HEK293 (cell line): ENCODE measurements around the gene CACNB4.

Experiments used
- BCL11A ChIP-seq: fragments of 450-650 bp; formaldehyde crosslinking; IDR thresholded peaks from 2 replicates; pipeline ENCODE4 v1.5.1; 2016; ENCODE audit warnings: low read depth, missing biosample characterization, missing genetic modification characterization
- GLI4 ChIP-seq: fragments of 450-650 bp; formaldehyde crosslinking; IDR thresholded peaks from 2 replicates; pipeline ENCODE4 v1.5.1; 2016; ENCODE audit warnings: missing biosample characterization, missing genetic modification characterization
- GLIS1 ChIP-seq: fragments of 450-650 bp; formaldehyde crosslinking; IDR thresholded peaks from 2 replicates; pipeline ENCODE4 v1.5.1; 2016; ENCODE audit warnings: missing biosample characterization, missing genetic modification characterization
- IKZF3 ChIP-seq: fragments of 450-650 bp; IDR thresholded peaks from 2 replicates; pipeline ENCODE4 v1.5.0; 2018; ENCODE audit warnings: missing biosample characterization, mild to moderate bottlenecking, missing genetic modification characterization, moderate library complexity
- KLF8 ChIP-seq: fragments of 450-650 bp; formaldehyde crosslinking; IDR thresholded peaks from 2 replicates; pipeline ENCODE4 v1.5.1; 2016; ENCODE audit warnings: missing biosample characterization, missing genetic modification characterization
- TCF7L2 ChIP-seq: IDR thresholded peaks from 2 replicates; pipeline ENCODE4 v1.6.1; 2011; ENCODE audit warnings: low read depth, mild to moderate bottlenecking, inconsistent platforms, low read length, moderate library complexity, borderline replicate concordance
- TRIM28 ChIP-seq: IDR thresholded peaks from 2 replicates; pipeline ENCODE4 v1.6.1; 2011; ENCODE audit warnings: low read length, control low read depth, borderline replicate concordance
- WT1 ChIP-seq: fragments of 450-650 bp; formaldehyde crosslinking; IDR thresholded peaks from 2 replicates; pipeline ENCODE4 v1.5.1; 2016; ENCODE audit warnings: missing biosample characterization, missing genetic modification characterization
- YY2 ChIP-seq: fragments of 450-650 bp; formaldehyde crosslinking; IDR thresholded peaks from 2 replicates; pipeline ENCODE4 v1.5.1; 2016; ENCODE audit warnings: missing biosample characterization, missing genetic modification characterization
- ZEB2 ChIP-seq: fragments of 450-650 bp; formaldehyde crosslinking; IDR thresholded peaks from 2 replicates; pipeline ENCODE4 v1.5.1; 2016; ENCODE audit warnings: missing biosample characterization, missing genetic modification characterization
- ZFP37 ChIP-seq: fragments of 450-650 bp; formaldehyde crosslinking; IDR thresholded peaks from 2 replicates; pipeline ENCODE4 v1.5.1; 2016; ENCODE audit warnings: missing biosample characterization, missing genetic modification characterization
- ZNF248 ChIP-seq: fragments of 450-650 bp; formaldehyde crosslinking; IDR thresholded peaks from 2 replicates; pipeline ENCODE4 v1.5.1; 2017; ENCODE audit warnings: missing biosample characterization, missing genetic modification characterization
- ZNF274 ChIP-seq, 2 experiments: fragments of 200-500 bp in 1 of 2; fragments of 450-650 bp in 1 of 2; sonication (Bioruptor generic) in 1 of 2; formaldehyde crosslinking in 1 of 2; IDR thresholded peaks; 2 replicates each; pipeline versions ENCODE4 v1.5.1 to v1.6.1; 2014 to 2016; ENCODE audit warnings: borderline replicate concordance in 1 of 2, inconsistent platforms in 1 of 2, low read length in 1 of 2, missing biosample characterization in 1 of 2, missing genetic modification characterization in 1 of 2
- ZNF324 ChIP-seq: fragments of 450-650 bp; formaldehyde crosslinking; IDR thresholded peaks from 2 replicates; pipeline ENCODE4 v1.5.1; 2016; ENCODE audit warnings: missing biosample characterization, missing genetic modification characterization
- ZNF404 ChIP-seq: fragments of 450-650 bp; formaldehyde crosslinking; IDR thresholded peaks from 2 replicates; pipeline ENCODE4 v1.5.1; 2017; ENCODE audit warnings: missing biosample characterization, missing genetic modification characterization
- ZNF560 ChIP-seq: fragments of 450-650 bp; formaldehyde crosslinking; IDR thresholded peaks from 2 replicates; pipeline ENCODE4 v1.5.1; 2017; ENCODE audit warnings: missing biosample characterization, missing genetic modification characterization, borderline replicate concordance
- ZNF785 ChIP-seq: fragments of 450-650 bp; formaldehyde crosslinking; IDR thresholded peaks from 2 replicates; pipeline ENCODE4 v1.5.1; 2016; ENCODE audit warnings: missing biosample characterization, missing genetic modification characterization
- ZNF837 ChIP-seq: fragments of 450-650 bp; formaldehyde crosslinking; IDR thresholded peaks from 2 replicates; pipeline ENCODE4 v1.5.1; 2016; ENCODE audit warnings: missing biosample characterization, missing genetic modification characterization
- TF ChIP-seq, protein P1 (sequence below): fragments of 450-650 bp; formaldehyde crosslinking; IDR thresholded peaks from 2 replicates; pipeline ENCODE4 v1.5.1; 2017; ENCODE audit warnings: missing biosample characterization, missing genetic modification characterization
- TF ChIP-seq, protein P2 (sequence below): fragments of 450-650 bp; formaldehyde crosslinking; IDR thresholded peaks from 2 replicates; pipeline ENCODE4 v1.5.1; 2017; ENCODE audit warnings: missing biosample characterization, missing genetic modification characterization
- TF ChIP-seq, protein P3 (sequence below): fragments of 450-650 bp; formaldehyde crosslinking; IDR thresholded peaks from 2 replicates; pipeline ENCODE4 v1.5.1; 2016; ENCODE audit warnings: missing biosample characterization, missing genetic modification characterization
- TF ChIP-seq, protein P4 (sequence below): fragments of 450-650 bp; formaldehyde crosslinking; IDR thresholded peaks from 2 replicates; pipeline ENCODE4 v1.5.1; 2017; ENCODE audit warnings: missing biosample characterization, missing genetic modification characterization
- TF ChIP-seq, protein P5 (sequence below): fragments of 450-650 bp; formaldehyde crosslinking; IDR thresholded peaks from 2 replicates; pipeline ENCODE4 v1.5.1; 2016; ENCODE audit warnings: missing biosample characterization, missing genetic modification characterization
- TF ChIP-seq, protein P6 (sequence below): fragments of 450-650 bp; formaldehyde crosslinking; IDR thresholded peaks from 2 replicates; pipeline ENCODE4 v1.5.1; 2016; ENCODE audit warnings: missing biosample characterization, missing genetic modification characterization
- TF ChIP-seq, protein P7 (sequence below): fragments of 450-650 bp; formaldehyde crosslinking; IDR thresholded peaks from 2 replicates; pipeline ENCODE4 v1.5.1; 2017; ENCODE audit warnings: missing biosample characterization, missing genetic modification characterization
- TF ChIP-seq, protein P8 (sequence below): fragments of 450-650 bp; formaldehyde crosslinking; optimal IDR thresholded peaks from 2 replicates; pipeline ENCODE3; 2016; ENCODE audit warnings: missing biosample characterization, mild to moderate bottlenecking, missing genetic modification characterization

The CACNB4 gene

DNA sequence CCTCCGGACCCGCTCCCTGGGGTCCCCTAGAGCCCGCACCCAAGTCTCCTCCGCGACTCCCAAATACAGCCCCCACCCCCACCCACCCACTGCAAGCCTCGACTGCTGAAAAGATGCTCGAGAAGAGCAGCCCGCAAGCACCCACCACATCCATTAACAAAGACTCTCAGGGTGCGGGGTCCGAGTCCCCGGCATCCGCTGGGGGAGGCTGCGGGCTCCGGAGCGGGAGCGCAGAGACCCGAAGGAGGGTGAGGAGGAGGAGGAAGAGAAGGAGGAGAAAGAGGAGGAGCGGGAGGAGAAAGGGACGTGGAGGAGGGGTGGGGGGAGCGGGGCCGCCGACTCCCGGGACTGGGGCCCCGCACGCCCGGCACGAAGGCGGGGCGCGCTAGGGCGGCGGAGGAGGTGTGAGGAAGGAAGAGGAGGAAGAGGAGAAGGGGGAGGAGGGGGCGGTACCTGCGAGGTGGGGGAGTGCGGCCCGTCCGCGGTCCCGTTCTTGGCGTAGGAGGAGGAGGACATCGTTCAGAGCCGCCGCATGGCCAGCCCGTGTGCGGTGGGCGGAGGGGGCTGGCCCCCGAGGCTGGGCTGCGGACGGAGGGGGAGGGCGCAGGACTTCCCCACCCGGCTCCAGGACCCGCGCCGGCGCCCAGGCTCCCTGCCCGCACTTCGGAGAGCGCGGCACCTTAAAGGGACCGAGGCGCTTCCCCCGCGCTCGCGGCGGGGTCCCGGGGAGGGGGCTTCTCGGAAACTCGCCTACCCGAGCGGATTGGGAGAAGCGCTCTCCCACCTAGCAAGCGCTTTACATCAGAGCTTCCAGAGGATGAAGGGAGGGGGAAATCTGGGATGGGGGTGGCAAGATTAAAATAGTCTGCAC lies at the start of gene CACNB4 (continued):
- TF ChIP-seq, protein P1, sequence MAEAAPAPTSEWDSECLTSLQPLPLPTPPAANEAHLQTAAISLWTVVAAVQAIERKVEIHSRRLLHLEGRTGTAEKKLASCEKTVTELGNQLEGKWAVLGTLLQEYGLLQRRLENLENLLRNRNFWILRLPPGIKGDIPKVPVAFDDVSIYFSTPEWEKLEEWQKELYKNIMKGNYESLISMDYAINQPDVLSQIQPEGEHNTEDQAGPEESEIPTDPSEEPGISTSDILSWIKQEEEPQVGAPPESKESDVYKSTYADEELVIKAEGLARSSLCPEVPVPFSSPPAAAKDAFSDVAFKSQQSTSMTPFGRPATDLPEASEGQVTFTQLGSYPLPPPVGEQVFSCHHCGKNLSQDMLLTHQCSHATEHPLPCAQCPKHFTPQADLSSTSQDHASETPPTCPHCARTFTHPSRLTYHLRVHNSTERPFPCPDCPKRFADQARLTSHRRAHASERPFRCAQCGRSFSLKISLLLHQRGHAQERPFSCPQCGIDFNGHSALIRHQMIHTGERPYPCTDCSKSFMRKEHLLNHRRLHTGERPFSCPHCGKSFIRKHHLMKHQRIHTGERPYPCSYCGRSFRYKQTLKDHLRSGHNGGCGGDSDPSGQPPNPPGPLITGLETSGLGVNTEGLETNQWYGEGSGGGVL (tag by site-specific recombination) = peak; percentile 98
- TF ChIP-seq, protein P2, sequence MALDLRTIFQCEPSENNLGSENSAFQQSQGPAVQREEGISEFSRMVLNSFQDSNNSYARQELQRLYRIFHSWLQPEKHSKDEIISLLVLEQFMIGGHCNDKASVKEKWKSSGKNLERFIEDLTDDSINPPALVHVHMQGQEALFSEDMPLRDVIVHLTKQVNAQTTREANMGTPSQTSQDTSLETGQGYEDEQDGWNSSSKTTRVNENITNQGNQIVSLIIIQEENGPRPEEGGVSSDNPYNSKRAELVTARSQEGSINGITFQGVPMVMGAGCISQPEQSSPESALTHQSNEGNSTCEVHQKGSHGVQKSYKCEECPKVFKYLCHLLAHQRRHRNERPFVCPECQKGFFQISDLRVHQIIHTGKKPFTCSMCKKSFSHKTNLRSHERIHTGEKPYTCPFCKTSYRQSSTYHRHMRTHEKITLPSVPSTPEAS = no peak; the same call in 1 of the 2 replicates
- TF ChIP-seq WT1 (tag by site-specific recombination) = peak; percentile 80
- TF ChIP-seq, protein P3, sequence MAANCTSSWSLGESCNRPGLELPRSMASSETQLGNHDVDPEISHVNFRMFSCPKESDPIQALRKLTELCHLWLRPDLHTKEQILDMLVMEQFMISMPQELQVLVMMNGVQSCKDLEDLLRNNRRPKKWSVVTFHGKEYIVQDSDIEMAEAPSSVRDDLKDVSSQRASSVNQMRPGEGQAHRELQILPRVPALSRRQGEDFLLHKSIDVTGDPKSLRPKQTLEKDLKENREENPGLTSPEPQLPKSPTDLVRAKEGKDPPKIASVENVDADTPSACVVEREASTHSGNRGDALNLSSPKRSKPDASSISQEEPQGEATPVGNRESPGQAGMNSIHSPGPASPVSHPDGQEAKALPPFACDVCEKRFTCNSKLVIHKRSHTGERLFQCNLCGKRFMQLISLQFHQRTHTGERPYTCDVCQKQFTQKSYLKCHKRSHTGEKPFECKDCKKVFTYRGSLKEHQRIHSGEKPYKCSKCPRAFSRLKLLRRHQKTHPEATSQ (tag by site-specific recombination) = peak; percentile 48; the same call in 1 of the 2 replicates
- 0 out of 2 replicates have a peak, but pooled peaks have one; percentile 46 for TF ChIP-seq TRIM28
- TF ChIP-seq YY2 (tag by site-specific recombination) = no peak
- TF ChIP-seq TCF7L2 = peak; percentile 13; the same call in 1 of the 2 replicates
- TF ChIP-seq, protein P4, sequence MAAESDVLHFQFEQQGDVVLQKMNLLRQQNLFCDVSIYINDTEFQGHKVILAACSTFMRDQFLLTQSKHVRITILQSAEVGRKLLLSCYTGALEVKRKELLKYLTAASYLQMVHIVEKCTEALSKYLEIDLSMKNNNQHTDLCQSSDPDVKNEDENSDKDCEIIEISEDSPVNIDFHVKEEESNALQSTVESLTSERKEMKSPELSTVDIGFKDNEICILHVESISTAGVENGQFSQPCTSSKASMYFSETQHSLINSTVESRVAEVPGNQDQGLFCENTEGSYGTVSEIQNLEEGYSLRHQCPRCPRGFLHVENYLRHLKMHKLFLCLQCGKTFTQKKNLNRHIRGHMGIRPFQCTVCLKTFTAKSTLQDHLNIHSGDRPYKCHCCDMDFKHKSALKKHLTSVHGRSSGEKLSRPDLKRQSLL (tag by site-specific recombination) = peak; percentile 75; the same call in 1 of the 2 replicates
- no peak for TF ChIP-seq ZNF404
- TF ChIP-seq ZFP37 = 0 out of 2 replicates have a peak, but pooled peaks have one; percentile 28
- no peak for TF ChIP-seq ZNF274 (IDR thresholded peaks at IDR 0.05; ENCODE audit: low read length)
- no peak for TF ChIP-seq ZNF274 (tag by site-specific recombination; IDR thresholded peaks at IDR 0.05; ENCODE audit: borderline replicate concordance)
- TF ChIP-seq GLI4 (tag by site-specific recombination) = no peak
- peak; percentile 30; the same call in 1 of the 2 replicates for TF ChIP-seq BCL11A (tag by site-specific recombination)
- TF ChIP-seq, protein P5, sequence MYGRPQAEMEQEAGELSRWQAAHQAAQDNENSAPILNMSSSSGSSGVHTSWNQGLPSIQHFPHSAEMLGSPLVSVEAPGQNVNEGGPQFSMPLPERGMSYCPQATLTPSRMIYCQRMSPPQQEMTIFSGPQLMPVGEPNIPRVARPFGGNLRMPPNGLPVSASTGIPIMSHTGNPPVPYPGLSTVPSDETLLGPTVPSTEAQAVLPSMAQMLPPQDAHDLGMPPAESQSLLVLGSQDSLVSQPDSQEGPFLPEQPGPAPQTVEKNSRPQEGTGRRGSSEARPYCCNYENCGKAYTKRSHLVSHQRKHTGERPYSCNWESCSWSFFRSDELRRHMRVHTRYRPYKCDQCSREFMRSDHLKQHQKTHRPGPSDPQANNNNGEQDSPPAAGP (tag by site-specific recombination) = peak; percentile 82
- TF ChIP-seq ZNF785 (tag by site-specific recombination) = peak; percentile 56; the same call in 1 of the 2 replicates
- TF ChIP-seq, protein P6, sequence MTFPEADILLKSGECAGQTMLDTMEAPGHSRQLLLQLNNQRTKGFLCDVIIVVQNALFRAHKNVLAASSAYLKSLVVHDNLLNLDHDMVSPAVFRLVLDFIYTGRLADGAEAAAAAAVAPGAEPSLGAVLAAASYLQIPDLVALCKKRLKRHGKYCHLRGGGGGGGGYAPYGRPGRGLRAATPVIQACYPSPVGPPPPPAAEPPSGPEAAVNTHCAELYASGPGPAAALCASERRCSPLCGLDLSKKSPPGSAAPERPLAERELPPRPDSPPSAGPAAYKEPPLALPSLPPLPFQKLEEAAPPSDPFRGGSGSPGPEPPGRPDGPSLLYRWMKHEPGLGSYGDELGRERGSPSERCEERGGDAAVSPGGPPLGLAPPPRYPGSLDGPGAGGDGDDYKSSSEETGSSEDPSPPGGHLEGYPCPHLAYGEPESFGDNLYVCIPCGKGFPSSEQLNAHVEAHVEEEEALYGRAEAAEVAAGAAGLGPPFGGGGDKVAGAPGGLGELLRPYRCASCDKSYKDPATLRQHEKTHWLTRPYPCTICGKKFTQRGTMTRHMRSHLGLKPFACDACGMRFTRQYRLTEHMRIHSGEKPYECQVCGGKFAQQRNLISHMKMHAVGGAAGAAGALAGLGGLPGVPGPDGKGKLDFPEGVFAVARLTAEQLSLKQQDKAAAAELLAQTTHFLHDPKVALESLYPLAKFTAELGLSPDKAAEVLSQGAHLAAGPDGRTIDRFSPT (tag by site-specific recombination) = no peak
- TF ChIP-seq ZNF248 (tag by site-specific recombination) = no peak
- peak; percentile 78 for TF ChIP-seq ZEB2 (tag by site-specific recombination)
- TF ChIP-seq GLIS1 (tag by site-specific recombination) = peak; percentile 32
- TF ChIP-seq, protein P7, sequence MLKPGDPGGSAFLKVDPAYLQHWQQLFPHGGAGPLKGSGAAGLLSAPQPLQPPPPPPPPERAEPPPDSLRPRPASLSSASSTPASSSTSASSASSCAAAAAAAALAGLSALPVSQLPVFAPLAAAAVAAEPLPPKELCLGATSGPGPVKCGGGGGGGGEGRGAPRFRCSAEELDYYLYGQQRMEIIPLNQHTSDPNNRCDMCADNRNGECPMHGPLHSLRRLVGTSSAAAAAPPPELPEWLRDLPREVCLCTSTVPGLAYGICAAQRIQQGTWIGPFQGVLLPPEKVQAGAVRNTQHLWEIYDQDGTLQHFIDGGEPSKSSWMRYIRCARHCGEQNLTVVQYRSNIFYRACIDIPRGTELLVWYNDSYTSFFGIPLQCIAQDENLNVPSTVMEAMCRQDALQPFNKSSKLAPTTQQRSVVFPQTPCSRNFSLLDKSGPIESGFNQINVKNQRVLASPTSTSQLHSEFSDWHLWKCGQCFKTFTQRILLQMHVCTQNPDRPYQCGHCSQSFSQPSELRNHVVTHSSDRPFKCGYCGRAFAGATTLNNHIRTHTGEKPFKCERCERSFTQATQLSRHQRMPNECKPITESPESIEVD (tag by site-specific recombination) = no peak
- no peak for TF ChIP-seq IKZF3 (tag by site-specific recombination)
- TF ChIP-seq KLF8 (tag by site-specific recombination) = peak; percentile 95
- TF ChIP-seq ZNF837 (tag by site-specific recombination) = no peak
- TF ChIP-seq, protein P8, sequence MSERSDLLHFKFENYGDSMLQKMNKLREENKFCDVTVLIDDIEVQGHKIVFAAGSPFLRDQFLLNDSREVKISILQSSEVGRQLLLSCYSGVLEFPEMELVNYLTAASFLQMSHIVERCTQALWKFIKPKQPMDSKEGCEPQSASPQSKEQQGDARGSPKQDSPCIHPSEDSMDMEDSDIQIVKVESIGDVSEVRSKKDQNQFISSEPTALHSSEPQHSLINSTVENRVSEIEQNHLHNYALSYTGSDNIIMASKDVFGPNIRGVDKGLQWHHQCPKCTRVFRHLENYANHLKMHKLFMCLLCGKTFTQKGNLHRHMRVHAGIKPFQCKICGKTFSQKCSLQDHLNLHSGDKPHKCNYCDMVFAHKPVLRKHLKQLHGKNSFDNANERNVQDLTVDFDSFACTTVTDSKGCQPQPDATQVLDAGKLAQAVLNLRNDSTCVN = peak; percentile 92
- TF ChIP-seq ZNF560 (tag by site-specific recombination) = no peak
- TF ChIP-seq ZNF324 (tag by site-specific recombination) = peak; percentile 33; the same call in 1 of the 2 replicates
